CD8-positive, alpha-beta memory T cell (primary cell): ENCODE results near the gene TXNRD2. TPM values are rescaled to one million over a fixed set of nuclear protein-coding genes. Genes with fewer than 3 reads are reported as not detected.

Experiments
- CTCF ChIA-PET: fragments of 350-600 bp; sonication (Branson Sonifier 250); formaldehyde crosslinking; loops from one replicate; lab custom pipeline; 2021; ENCODE audit warnings: antibody characterized with exemption; lab: Charles Lee
- POLR2A ChIA-PET: fragments of 350-600 bp; sonication (Branson Sonifier 250); formaldehyde crosslinking; loops from one replicate; lab custom pipeline; 2021; ENCODE audit warnings: antibody characterized with exemption; lab: Charles Lee
- DNase-seq, 5 donors: peaks; one replicate each; pipeline versions ENCODE4 v3.0.0 to v3.0.0-alpha.2; 2020 to 2022; ENCODE audit warnings: mixed read lengths in 1 of 5
- H3K27ac ChIP-seq: one replicate; pipeline ENCODE4 v1.7.0; 2013; ENCODE audit warnings: low read depth, mild to moderate bottlenecking, low read length, moderate library complexity
- H3K27me3 ChIP-seq: 2 replicates; pipeline ENCODE4 v1.7.0; 2013; ENCODE audit warnings: low read length, mild to moderate bottlenecking; ENCODE audit not compliant: insufficient read depth, poor library complexity, severe bottlenecking
- H3K36me3 ChIP-seq: 2 replicates; pipeline ENCODE4 v1.7.0; 2013; ENCODE audit warnings: mild to moderate bottlenecking, low read length, moderate library complexity; ENCODE audit not compliant: insufficient read depth
- H3K4me1 ChIP-seq: 2 replicates; pipeline ENCODE4 v1.7.0; 2013; ENCODE audit warnings: mild to moderate bottlenecking, low read length, moderate library complexity; ENCODE audit not compliant: insufficient read depth
- H3K4me3 ChIP-seq: 2 replicates; pipeline ENCODE4 v1.7.0; 2013; ENCODE audit warnings: mild to moderate bottlenecking, low read length
- H3K9me3 ChIP-seq: 2 replicates; pipeline ENCODE4 v1.7.0; 2013; ENCODE audit warnings: mild to moderate bottlenecking, low read length
- H3K27ac Mint-ChIP-seq, 8 donors: one replicate each; pipeline ENCODE4 v1.8.0; 2020 to 2021; ENCODE audit warnings: mixed read lengths in 8 of 8, mild to moderate bottlenecking in 6 of 8, inconsistent platforms in 3 of 8, moderate library complexity in 3 of 8
- H3K27me3 Mint-ChIP-seq, 2 donors: one replicate each; pipeline ENCODE4 v1.8.0; 2020 to 2021; ENCODE audit warnings: mixed read lengths in 2 of 2, mild to moderate bottlenecking in 1 of 2, moderate library complexity in 1 of 2
- H3K36me3 Mint-ChIP-seq, 3 donors: one replicate each; pipeline ENCODE4 v1.8.0; 2020 to 2021; ENCODE audit warnings: mixed read lengths in 3 of 3, inconsistent platforms in 1 of 3, mild to moderate bottlenecking in 1 of 3
- H3K4me1 Mint-ChIP-seq, 3 donors: one replicate each; pipeline ENCODE4 v1.8.0; 2020 to 2021; ENCODE audit warnings: mixed read lengths in 3 of 3, inconsistent platforms in 1 of 3, mild to moderate bottlenecking in 1 of 3
- H3K4me3 Mint-ChIP-seq, 7 donors: one replicate each; pipeline ENCODE4 v1.8.0; 2020 to 2021; ENCODE audit warnings: mixed read lengths in 7 of 7, mild to moderate bottlenecking in 6 of 7, moderate library complexity in 4 of 7, inconsistent platforms in 2 of 7
- H3K9me3 Mint-ChIP-seq, 5 donors: one replicate each; pipeline ENCODE4 v1.8.0; 2020 to 2022; ENCODE audit warnings: mixed read lengths in 5 of 5, mild to moderate bottlenecking in 3 of 5, moderate library complexity in 2 of 5, inconsistent platforms in 1 of 5
- polyA plus RNA-seq: library from polyadenylated mRNA; unstranded; fragments of 300-500 nt; fragmentation: Illumina TruSeq; gene quantifications from one replicate; pipeline ENCODE4 v1.2.3, GENCODE V29; 2021
- total RNA-seq, 2 experiments: library from RNA; stranded (reverse); gene quantifications; one replicate each; pipeline ENCODE4 v1.2.3, GENCODE V29; 2021

The TXNRD2 gene
- total and polyA plus RNA-seq, 3 experiments from 2014 or later = 13.8 to 27.9 (median 27.6) TPM

GRCh38 chr22:19962909-19963806 is 21.5 kb upstream of the TXNRD2 start:
- peaks cover 16% of the 10 kb centered on the region for H3K36me3 ChIP-seq
- peaks cover 10% of the 10 kb centered on the region for H3K4me1 ChIP-seq
- Mint-ChIP-seq H3K36me3 (peaks cover 0 to 24% (median 2%) of the 10 kb centered on the region in 3 donors), H3K27ac (peak overlapping the region in 1 of 8 donors; percentile 43), H3K9me3 (no peaks in the 10 kb centered on the region), H3K4me1 (peaks cover 0 to 4% (median 0%) of the 10 kb centered on the region in 3 donors), H3K27me3 (no peaks in the 10 kb centered on the region), H3K4me3 (no peak overlapping the region)
- H3K27ac ChIP-seq = no peak overlapping the region
- no peak for DNase-seq
- H3K9me3 ChIP-seq = no peaks in the 10 kb centered on the region
- POLR2A ChIA-PET = no interaction called here
- CTCF ChIA-PET = no interaction called here
- H3K27me3 ChIP-seq = no peaks in the 10 kb centered on the region
- no peak overlapping the region for H3K4me3 ChIP-seq

GRCh38 chr22:19962246-19962908 is 20.8 kb upstream of the TXNRD2 start:
- Mint-ChIP-seq H3K27me3 (no peaks in the 10 kb centered on the region), H3K4me3 (no peak overlapping the region), H3K4me1 (peaks cover 0 to 4% (median 1%) of the 10 kb centered on the region in 3 donors), H3K36me3 (peaks cover 0 to 20% (median 0%) of the 10 kb centered on the region in 3 donors), H3K9me3 (no peaks in the 10 kb centered on the region), H3K27ac (no peak overlapping the region)
- Histone ChIP-seq H3K36me3 (peaks cover 19% of the 10 kb centered on the region), H3K4me1 (peaks cover 10% of the 10 kb centered on the region), H3K27ac (no peak overlapping the region), H3K9me3 (no peaks in the 10 kb centered on the region), H3K4me3 (no peak overlapping the region), H3K27me3 (no peaks in the 10 kb centered on the region)
- POLR2A ChIA-PET = no interaction called here
- CTCF ChIA-PET = no interaction called here
- DNase-seq = peak in 3 of 5 donors; percentile 20 to 68 (median 54)

DNA sequence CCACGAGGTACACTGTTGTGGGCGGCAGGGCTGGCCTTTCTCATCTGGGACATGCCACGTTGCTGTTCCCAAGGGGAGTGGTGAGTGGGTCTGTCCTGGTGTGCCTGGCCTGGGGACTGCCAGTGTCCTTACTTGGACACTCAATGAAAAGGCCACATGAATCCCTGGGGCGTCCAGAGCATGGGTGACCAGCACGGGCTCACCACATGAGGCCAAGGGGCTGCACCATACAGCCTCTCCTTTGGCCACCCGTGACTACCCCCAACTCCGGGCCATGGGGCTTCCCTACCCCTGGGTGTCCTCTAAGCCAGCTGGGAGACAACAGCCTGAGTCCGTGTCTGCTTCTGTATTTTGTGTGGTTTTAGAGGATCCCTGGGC is 20.2 kb upstream of the TXNRD2 start:
- H3K27me3 Mint-ChIP-seq = no peaks in the 10 kb centered on the region
- no peak for DNase-seq
- CTCF ChIA-PET = no interaction called here
- no peak overlapping the region for H3K4me3 ChIP-seq
- no peak overlapping the region for H3K27ac Mint-ChIP-seq
- H3K9me3 Mint-ChIP-seq = no peaks in the 10 kb centered on the region
- H3K27ac ChIP-seq = no peak overlapping the region
- POLR2A ChIA-PET = no interaction called here
- H3K4me1 Mint-ChIP-seq = peaks cover 0 to 4% (median 2%) of the 10 kb centered on the region in 3 donors
- peaks cover 0 to 14% (median 0%) of the 10 kb centered on the region in 3 donors for H3K36me3 Mint-ChIP-seq
- H3K36me3 ChIP-seq = peaks cover 19% of the 10 kb centered on the region
- H3K27me3 ChIP-seq = no peaks in the 10 kb centered on the region
- no peak overlapping the region for H3K4me3 Mint-ChIP-seq
- peaks cover 10% of the 10 kb centered on the region for H3K4me1 ChIP-seq
- no peaks in the 10 kb centered on the region for H3K9me3 ChIP-seq

DNA sequence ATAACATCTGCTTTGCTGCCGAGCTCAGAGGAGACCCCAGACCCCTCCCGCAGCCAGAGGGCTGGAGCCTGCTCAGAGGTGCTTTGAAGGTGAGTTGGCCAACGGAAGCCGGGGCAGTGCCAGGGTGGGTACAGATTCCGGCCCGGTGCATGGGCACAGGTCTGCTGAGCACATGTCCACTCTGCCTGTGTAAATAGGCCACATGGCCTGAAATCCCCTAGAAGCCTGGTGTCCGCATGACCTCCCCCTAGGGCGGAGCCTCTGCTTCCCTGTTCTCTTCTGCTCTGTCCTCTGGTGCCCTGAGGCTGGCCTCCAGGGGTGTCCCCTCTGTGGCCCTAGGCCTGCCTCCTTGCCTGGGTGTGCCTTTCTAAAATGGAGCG is 19.6 kb upstream of the TXNRD2 start:
- ChIA-PET CTCF (no interaction called here), POLR2A (no interaction called here)
- Histone ChIP-seq H3K4me1 (peaks cover 10% of the 10 kb centered on the region), H3K36me3 (peaks cover 19% of the 10 kb centered on the region), H3K4me3 (no peak overlapping the region), H3K27me3 (no peaks in the 10 kb centered on the region), H3K9me3 (no peaks in the 10 kb centered on the region), H3K27ac (no peak overlapping the region)
- Mint-ChIP-seq H3K36me3 (peaks cover 0 to 11% (median 0%) of the 10 kb centered on the region in 3 donors), H3K27me3 (no peaks in the 10 kb centered on the region), H3K4me3 (no peak overlapping the region), H3K4me1 (peaks cover 0 to 4% (median 2%) of the 10 kb centered on the region in 3 donors), H3K9me3 (no peaks in the 10 kb centered on the region), H3K27ac (no peak overlapping the region)
- no peak for DNase-seq

- Histone ChIP-seq H3K27ac (no peak overlapping the region), H3K4me3 (no peak overlapping the region), H3K4me1 (peaks cover 12% of the 10 kb centered on the region), H3K36me3 (peaks cover 19% of the 10 kb centered on the region), H3K9me3 (no peaks in the 10 kb centered on the region), H3K27me3 (no peaks in the 10 kb centered on the region)
- H3K27ac Mint-ChIP-seq = no peak overlapping the region
- H3K4me1 Mint-ChIP-seq = peaks cover 2 to 7% (median 7%) of the 10 kb centered on the region in 3 donors
- DNase-seq = no peak
- H3K27me3 Mint-ChIP-seq = no peaks in the 10 kb centered on the region
- H3K4me3 Mint-ChIP-seq = no peak overlapping the region
- CTCF ChIA-PET = no interaction called here
- H3K9me3 Mint-ChIP-seq = no peaks in the 10 kb centered on the region
- H3K36me3 Mint-ChIP-seq = peaks cover 0 to 7% (median 0%) of the 10 kb centered on the region in 3 donors
- POLR2A ChIA-PET = no interaction called here
Measured at GRCh38 chr22:19960491-19961200, 19.0 kb upstream of the TXNRD2 start.

DNA sequence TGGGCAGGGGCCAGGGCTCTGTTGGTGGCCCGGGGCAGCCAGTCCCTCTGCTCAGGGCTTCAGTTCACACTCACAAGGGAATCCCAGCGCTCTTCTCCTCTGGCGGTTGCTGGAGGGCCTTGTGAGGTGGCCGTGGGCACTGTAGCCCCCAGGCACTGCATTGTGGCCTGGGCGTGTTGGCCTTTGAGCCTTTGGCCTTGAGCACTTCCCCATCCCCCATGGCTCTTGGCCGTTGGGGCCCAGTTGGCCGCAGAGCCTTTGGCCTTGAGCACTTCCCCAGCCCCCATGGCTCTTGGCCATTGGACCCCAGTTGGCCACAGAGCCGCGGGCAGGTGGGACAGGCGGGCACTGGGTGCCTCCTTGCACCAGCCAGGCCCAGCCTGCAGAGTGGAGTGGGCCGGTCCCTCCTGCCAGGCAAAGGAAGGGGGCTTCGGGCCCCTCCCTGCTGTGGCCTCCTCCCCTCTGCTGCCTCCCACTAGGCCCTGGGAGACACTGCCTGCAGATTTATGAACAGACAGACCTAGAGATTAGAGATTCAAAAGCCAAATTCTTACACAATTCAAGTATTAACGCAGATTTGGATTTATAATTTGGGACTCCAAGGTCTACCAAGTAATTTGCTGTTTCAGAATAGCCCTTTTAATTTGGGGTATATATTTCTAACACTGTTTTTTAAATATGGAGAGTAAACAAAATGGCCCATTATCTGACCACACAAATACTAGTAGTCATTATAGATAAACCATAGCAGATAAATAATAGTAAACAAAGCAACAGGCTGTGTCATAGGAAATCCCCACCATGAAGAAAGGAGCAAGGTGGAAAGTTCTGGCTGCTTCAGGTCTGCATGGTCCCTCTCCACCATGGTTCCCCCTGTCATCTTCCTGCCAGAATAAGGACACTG is 18.2 kb upstream of the TXNRD2 start:
- peaks cover 0 to 4% (median 0%) of the 10 kb centered on the region in 3 donors for H3K36me3 Mint-ChIP-seq
- H3K27me3 ChIP-seq = no peaks in the 10 kb centered on the region
- no peaks in the 10 kb centered on the region for H3K27me3 Mint-ChIP-seq
- peak overlapping the region; percentile 69 for H3K27ac ChIP-seq
- DNase-seq = no peak
- H3K36me3 ChIP-seq = peaks cover 17% of the 10 kb centered on the region
- no peak overlapping the region for H3K27ac Mint-ChIP-seq
- H3K9me3 Mint-ChIP-seq = no peaks in the 10 kb centered on the region
- H3K4me3 ChIP-seq = no peak overlapping the region
- peaks cover 20% of the 10 kb centered on the region for H3K4me1 ChIP-seq
- H3K4me1 Mint-ChIP-seq = peaks cover 7 to 12% (median 12%) of the 10 kb centered on the region in 3 donors
- POLR2A ChIA-PET = no interaction called here
- H3K4me3 Mint-ChIP-seq = no peak overlapping the region
- no peaks in the 10 kb centered on the region for H3K9me3 ChIP-seq
- CTCF ChIA-PET = interaction anchor here (0.9 kb wide), 1 partner anchor 170 kb away, joined by 3 read pairs; no protein-coding TSS in a partner anchor

DNA sequence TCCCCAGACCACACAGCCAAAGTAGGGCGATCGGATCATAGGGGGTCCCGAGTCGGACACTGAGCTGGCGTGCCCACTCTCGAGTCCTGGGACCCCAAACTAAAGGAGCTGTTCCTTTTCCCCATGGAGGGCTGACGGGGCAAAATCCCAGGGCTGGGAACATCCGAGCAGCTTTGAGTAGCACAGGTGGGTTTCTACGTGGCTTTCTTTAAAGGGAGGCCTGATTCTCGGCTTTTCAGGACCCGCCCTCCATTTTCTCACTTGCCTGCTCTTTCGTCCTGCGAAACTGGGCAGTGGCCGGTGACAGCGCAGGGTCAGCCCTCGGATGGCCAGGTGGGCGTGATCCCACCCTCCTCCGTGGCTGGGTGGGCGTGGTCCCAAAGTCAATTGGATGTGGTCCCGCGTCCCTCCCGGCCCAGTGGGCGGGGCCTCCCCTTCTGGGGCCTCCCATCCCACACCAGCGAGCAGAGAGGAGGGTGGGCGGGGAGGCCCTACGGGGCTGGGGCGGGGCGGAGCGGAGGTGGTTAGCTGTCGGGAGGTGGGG is 17.5 kb upstream of the TXNRD2 start:
- ChIA-PET CTCF (interaction anchor here (0.9 kb wide), 1 partner anchor 170 kb away, joined by 3 read pairs; no protein-coding TSS in a partner anchor), POLR2A (interaction anchor here (0.6 to 0.7 kb wide), 2 partner anchors 157 to 504 kb away, joined by 3 to 5 read pairs; no protein-coding TSS in a partner anchor)

More for the DNA sequence above, 17.5 kb upstream of the TXNRD2 start:
- no peaks in the 10 kb centered on the region for H3K9me3 Mint-ChIP-seq
- H3K36me3 ChIP-seq = peaks cover 10% of the 10 kb centered on the region
- no peaks in the 10 kb centered on the region for H3K27me3 ChIP-seq
- no peaks in the 10 kb centered on the region for H3K9me3 ChIP-seq
- DNase-seq = no peak
- peaks cover 7 to 17% (median 15%) of the 10 kb centered on the region in 3 donors for H3K4me1 Mint-ChIP-seq
- peak overlapping the region; percentile 28 for H3K4me3 ChIP-seq
- peaks cover 0 to 2% (median 0%) of the 10 kb centered on the region in 3 donors for H3K36me3 Mint-ChIP-seq
- peaks cover 20% of the 10 kb centered on the region for H3K4me1 ChIP-seq
- no peak overlapping the region for H3K27ac Mint-ChIP-seq
- H3K27ac ChIP-seq = peak overlapping the region; percentile 69
- H3K4me3 Mint-ChIP-seq = no peak overlapping the region
- no peaks in the 10 kb centered on the region for H3K27me3 Mint-ChIP-seq
